GM23338 (cell line): ENCODE data around the gene HNRNPM. TPM values are rescaled to one million over a fixed set of nuclear protein-coding genes. Genes with fewer than 3 reads are reported as not detected.

ENCODE experiments used
- ATAC-seq: fragments of 200-7000 bp; cut with Tn5 transposase; 3 replicates; pipeline ENCODE4 v1.9.1; 2020
- DNase-seq: peaks from one replicate; pipeline ENCODE4 v3.0.0-alpha.2; 2015; ENCODE audit warnings: low spot score
- H2AFZ ChIP-seq: fragments of 200-600 bp; sonication (generic); 2 replicates; pipeline ENCODE4 v1.8.0; 2016; ENCODE audit warnings: antibody characterized with exemption, mild to moderate bottlenecking, moderate library complexity
- H3F3A ChIP-seq: fragments of 200-600 bp; sonication (generic); replicated peaks from 2 replicates; pipeline ENCODE4 v1.8.0; 2017; ENCODE audit warnings: antibody characterized with exemption, mixed run types, low read depth
- H3K27ac ChIP-seq: fragments of 200-600 bp; sonication (generic); 2 replicates; pipeline ENCODE4 v1.6.1; 2016; ENCODE audit warnings: low read depth
- H3K27me3 ChIP-seq: fragments of 200-600 bp; sonication (generic); 2 replicates; pipeline ENCODE4 v1.8.0; 2016; ENCODE audit warnings: mild to moderate bottlenecking, mixed run types, moderate library complexity; ENCODE audit not compliant: insufficient read depth
- H3K36me3 ChIP-seq: fragments of 200-600 bp; sonication (generic); 2 replicates; pipeline ENCODE4 v1.8.0; 2016; ENCODE audit warnings: mild to moderate bottlenecking; ENCODE audit not compliant: insufficient read depth
- H3K4me1 ChIP-seq: fragments of 200-600 bp; sonication (generic); 2 replicates; pipeline ENCODE4 v1.8.0; 2016; ENCODE audit warnings: mild to moderate bottlenecking, moderate library complexity; ENCODE audit not compliant: insufficient read depth
- H3K4me2 ChIP-seq: fragments of 200-600 bp; sonication (generic); 2 replicates; pipeline ENCODE4 v1.7.1; 2017; ENCODE audit warnings: mixed run types
- H3K4me3 ChIP-seq: fragments of 200-600 bp; sonication (generic); 2 replicates; pipeline ENCODE4 v1.6.1; 2016; ENCODE audit warnings: mixed run types
- H3K79me2 ChIP-seq: fragments of 200-600 bp; sonication (generic); replicated peaks from 2 replicates; pipeline ENCODE4 v1.8.0; 2017; ENCODE audit warnings: mild to moderate bottlenecking; ENCODE audit not compliant: insufficient read depth
- H3K9me2 ChIP-seq: fragments of 200-600 bp; sonication (generic); 2 replicates; pipeline ENCODE4 v1.8.0; 2017; ENCODE audit not compliant: insufficient read depth
- H4K20me1 ChIP-seq: fragments of 200-600 bp; sonication (generic); replicated peaks from 2 replicates; pipeline ENCODE4 v1.8.0; 2017; ENCODE audit warnings: mild to moderate bottlenecking; ENCODE audit not compliant: insufficient read depth
- H3K27ac Mint-ChIP-seq: 2 replicates; pipeline ENCODE4 v1.8.0; 2020; ENCODE audit warnings: inconsistent platforms, mild to moderate bottlenecking, moderate library complexity, mixed read lengths
- H3K27me3 Mint-ChIP-seq: 3 replicates; pipeline ENCODE4 v1.8.0; 2022; ENCODE audit warnings: low read depth, mild to moderate bottlenecking, moderate library complexity, mixed read lengths, inconsistent platforms; ENCODE audit not compliant: insufficient read depth, poor library complexity
- H3K36me3 Mint-ChIP-seq: 3 replicates; pipeline ENCODE4 v1.8.0; 2021; ENCODE audit warnings: low read depth, mild to moderate bottlenecking, inconsistent platforms, moderate library complexity, mixed read lengths
- H3K4me1 Mint-ChIP-seq: 3 replicates; pipeline ENCODE4 v1.8.0; 2020; ENCODE audit warnings: mild to moderate bottlenecking, inconsistent platforms, mixed read lengths
- H3K4me3 Mint-ChIP-seq: 3 replicates; pipeline ENCODE4 v1.8.0; 2021; ENCODE audit warnings: moderate library complexity, mild to moderate bottlenecking, inconsistent platforms, mixed read lengths
- H3K9me3 Mint-ChIP-seq: 3 replicates; pipeline ENCODE4 v1.8.0; 2020; ENCODE audit warnings: moderate library complexity, mild to moderate bottlenecking, inconsistent platforms, mixed read lengths
- CREB1 ChIP-seq: fragments of 250-450 bp; sonication (Bioruptor Pico); IDR thresholded peaks from 2 replicates; pipeline ENCODE4 v1.5.0; 2020; ENCODE audit warnings: low read depth, mild to moderate bottlenecking, moderate library complexity
- ETS1 ChIP-seq: IDR thresholded peaks from 2 replicates; pipeline ENCODE4 v1.6.1; 2016; ENCODE audit warnings: antibody characterized with exemption
- EZH2 ChIP-seq: fragments of 200-600 bp; sonication (generic); IDR thresholded peaks from one replicate; pipeline ENCODE4 v1.8.0; 2017; ENCODE audit warnings: antibody characterized with exemption, mild to moderate bottlenecking, low read depth; ENCODE audit not compliant: unreplicated experiment
- EZH2phosphoT487 ChIP-seq: fragments of 200-600 bp; sonication (generic); IDR thresholded peaks from one replicate; pipeline ENCODE4 v1.8.1; 2018; ENCODE audit warnings: antibody characterized with exemption; ENCODE audit not compliant: unreplicated experiment
- JUNB ChIP-seq: IDR thresholded peaks from one replicate; pipeline ENCODE4 v1.6.1; 2016; ENCODE audit warnings: antibody characterized with exemption; ENCODE audit not compliant: unreplicated experiment
- NANOG ChIP-seq: IDR thresholded peaks from 2 replicates; pipeline ENCODE4 v1.6.1; 2016; ENCODE audit warnings: antibody characterized with exemption, borderline replicate concordance
- REST ChIP-seq: IDR thresholded peaks from one replicate; pipeline ENCODE4 v1.6.1; 2018; ENCODE audit warnings: antibody characterized with exemption; ENCODE audit not compliant: unreplicated experiment
- STAT1 ChIP-seq: IDR thresholded peaks from one replicate; pipeline ENCODE4 v1.6.1; 2016; ENCODE audit warnings: antibody characterized with exemption; ENCODE audit not compliant: unreplicated experiment
- polyA plus RNA-seq: library from polyadenylated mRNA; unstranded; fragments of >200 nt; fragmentation: Nextera tagmentation; extraction: Ambion mirVana; gene quantifications from 2 replicates; pipeline ENCODE4 v1.2.1, GENCODE V29; 2016
- total RNA-seq: library from RNA; depleted of rRNA; stranded (reverse); fragments of >200 nt; shearing (Covaris generic); gene quantifications from 2 replicates; pipeline ENCODE4 v1.2.3, GENCODE V29; 2014
- TF ChIP-seq, protein P1 (sequence below): fragments of 250-450 bp; sonication (Bioruptor Pico); IDR thresholded peaks from 2 replicates; pipeline ENCODE4 v1.5.0; 2020; ENCODE audit warnings: mild to moderate bottlenecking, moderate library complexity

HNRNPM gene
- total and polyA plus RNA-seq, 2 experiments from 2014 or later = 291 to 389 TPM

GRCh38 chr19:8429044-8429443 lies 15.7 kb upstream of the HNRNPM start:
- H3K27me3 ChIP-seq = no peaks in the 10 kb centered on the region
- Mint-ChIP-seq H3K36me3 (no peaks in the 10 kb centered on the region; the same call in none of the 3 replicates), H3K27me3 (peaks cover 11% of the 10 kb centered on the region), H3K9me3 (no peaks in the 10 kb centered on the region), H3K4me1 (no peaks in the 10 kb centered on the region), H3K4me3 (no peak overlapping the region), H3K27ac (no peak overlapping the region)
- ATAC-seq = no peak
- H3K4me3 ChIP-seq = no peak overlapping the region
- H2AFZ ChIP-seq = no peak overlapping the region
- H3K9me2 ChIP-seq = no peaks in the 10 kb centered on the region
- H3F3A ChIP-seq = no peaks in the 10 kb centered on the region
- no peak overlapping the region for H3K4me2 ChIP-seq
- no peaks in the 10 kb centered on the region for H3K4me1 ChIP-seq
- DNase-seq = no peak
- H3K36me3 ChIP-seq = no peaks in the 10 kb centered on the region
- H3K79me2 ChIP-seq = no peaks in the 10 kb centered on the region
- no peaks in the 10 kb centered on the region for H4K20me1 ChIP-seq
- TF ChIP-seq NANOG (no peak), ETS1 (no peak), REST (no peak), JUNB (no peak), EZH2 (no peak), STAT1 (no peak), CREB1 (CRISPR knock-in tag) (no peak), EZH2phosphoT487 (no peak)
- TF ChIP-seq, protein P1, sequence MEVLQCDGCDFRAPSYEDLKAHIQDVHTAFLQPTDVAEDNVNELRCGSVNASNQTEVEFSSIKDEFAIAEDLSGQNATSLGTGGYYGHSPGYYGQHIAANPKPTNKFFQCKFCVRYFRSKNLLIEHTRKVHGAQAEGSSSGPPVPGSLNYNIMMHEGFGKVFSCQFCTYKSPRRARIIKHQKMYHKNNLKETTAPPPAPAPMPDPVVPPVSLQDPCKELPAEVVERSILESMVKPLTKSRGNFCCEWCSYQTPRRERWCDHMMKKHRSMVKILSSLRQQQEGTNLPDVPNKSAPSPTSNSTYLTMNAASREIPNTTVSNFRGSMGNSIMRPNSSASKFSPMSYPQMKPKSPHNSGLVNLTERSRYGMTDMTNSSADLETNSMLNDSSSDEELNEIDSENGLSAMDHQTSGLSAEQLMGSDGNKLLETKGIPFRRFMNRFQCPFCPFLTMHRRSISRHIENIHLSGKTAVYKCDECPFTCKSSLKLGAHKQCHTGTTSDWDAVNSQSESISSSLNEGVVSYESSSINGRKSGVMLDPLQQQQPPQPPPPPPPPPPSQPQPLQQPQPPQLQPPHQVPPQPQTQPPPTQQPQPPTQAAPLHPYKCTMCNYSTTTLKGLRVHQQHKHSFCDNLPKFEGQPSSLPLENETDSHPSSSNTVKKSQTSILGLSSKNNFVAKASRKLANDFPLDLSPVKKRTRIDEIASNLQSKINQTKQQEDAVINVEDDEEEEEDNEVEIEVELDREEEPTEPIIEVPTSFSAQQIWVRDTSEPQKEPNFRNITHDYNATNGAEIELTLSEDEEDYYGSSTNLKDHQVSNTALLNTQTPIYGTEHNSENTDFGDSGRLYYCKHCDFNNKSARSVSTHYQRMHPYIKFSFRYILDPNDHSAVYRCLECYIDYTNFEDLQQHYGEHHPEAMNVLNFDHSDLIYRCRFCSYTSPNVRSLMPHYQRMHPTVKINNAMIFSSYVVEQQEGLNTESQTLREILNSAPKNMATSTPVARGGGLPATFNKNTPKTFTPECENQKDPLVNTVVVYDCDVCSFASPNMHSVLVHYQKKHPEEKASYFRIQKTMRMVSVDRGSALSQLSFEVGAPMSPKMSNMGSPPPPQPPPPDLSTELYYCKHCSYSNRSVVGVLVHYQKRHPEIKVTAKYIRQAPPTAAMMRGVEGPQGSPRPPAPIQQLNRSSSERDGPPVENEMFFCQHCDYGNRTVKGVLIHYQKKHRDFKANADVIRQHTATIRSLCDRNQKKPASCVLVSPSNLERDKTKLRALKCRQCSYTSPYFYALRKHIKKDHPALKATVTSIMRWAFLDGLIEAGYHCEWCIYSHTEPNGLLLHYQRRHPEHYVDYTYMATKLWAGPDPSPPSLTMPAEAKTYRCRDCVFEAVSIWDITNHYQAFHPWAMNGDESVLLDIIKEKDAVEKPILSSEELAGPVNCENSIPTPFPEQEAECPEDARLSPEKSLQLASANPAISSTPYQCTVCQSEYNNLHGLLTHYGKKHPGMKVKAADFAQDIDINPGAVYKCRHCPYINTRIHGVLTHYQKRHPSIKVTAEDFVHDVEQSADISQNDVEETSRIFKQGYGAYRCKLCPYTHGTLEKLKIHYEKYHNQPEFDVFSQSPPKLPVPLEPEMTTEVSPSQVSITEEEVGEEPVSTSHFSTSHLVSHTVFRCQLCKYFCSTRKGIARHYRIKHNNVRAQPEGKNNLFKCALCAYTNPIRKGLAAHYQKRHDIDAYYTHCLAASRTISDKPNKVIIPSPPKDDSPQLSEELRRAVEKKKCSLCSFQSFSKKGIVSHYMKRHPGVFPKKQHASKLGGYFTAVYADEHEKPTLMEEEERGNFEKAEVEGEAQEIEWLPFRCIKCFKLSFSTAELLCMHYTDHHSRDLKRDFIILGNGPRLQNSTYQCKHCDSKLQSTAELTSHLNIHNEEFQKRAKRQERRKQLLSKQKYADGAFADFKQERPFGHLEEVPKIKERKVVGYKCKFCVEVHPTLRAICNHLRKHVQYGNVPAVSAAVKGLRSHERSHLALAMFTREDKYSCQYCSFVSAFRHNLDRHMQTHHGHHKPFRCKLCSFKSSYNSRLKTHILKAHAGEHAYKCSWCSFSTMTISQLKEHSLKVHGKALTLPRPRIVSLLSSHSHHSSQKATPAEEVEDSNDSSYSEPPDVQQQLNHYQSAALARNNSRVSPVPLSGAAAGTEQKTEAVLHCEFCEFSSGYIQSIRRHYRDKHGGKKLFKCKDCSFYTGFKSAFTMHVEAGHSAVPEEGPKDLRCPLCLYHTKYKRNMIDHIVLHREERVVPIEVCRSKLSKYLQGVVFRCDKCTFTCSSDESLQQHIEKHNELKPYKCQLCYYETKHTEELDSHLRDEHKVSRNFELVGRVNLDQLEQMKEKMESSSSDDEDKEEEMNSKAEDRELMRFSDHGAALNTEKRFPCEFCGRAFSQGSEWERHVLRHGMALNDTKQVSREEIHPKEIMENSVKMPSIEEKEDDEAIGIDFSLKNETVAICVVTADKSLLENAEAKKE = no peak
- H3K27ac ChIP-seq = no peak overlapping the region
